Activated CD4-positive, CD25-positive, alpha-beta regulatory T cell treated with anti-CD3 and anti-CD28 coated beads, Interleukin-2, amount 50 U/mL, for 72 hours (primary cell): ENCODE measurements around the gene REV1.
"Not testable (repeated sequence)": the region's sequence is repeated elsewhere in the genome, so short reads cannot be mapped to it uniquely, and the experiment has no call there.

ENCODE experiments used
- DNase-seq: peaks from one replicate; pipeline ENCODE4 v3.0.0; 2021

The REV1 gene

GRCh38 chr2:99489761-99490622 is at the start of gene REV1:
TSS of gene REV1 (minus strand) at chr2:99490017. CDS start at chr2:99464975, 25,042 bp downstream.
- DNase-seq, result peak; percentile 93

GRCh38 chr2:99537910-99538485 is 48.2 kb upstream of the REV1 start:
- DNase-seq, result no peak

- no peak for DNase-seq
Measured at GRCh38 chr2:99524056-99524455, 34.2 kb upstream of the REV1 start.

- no peak for DNase-seq
Measured at GRCh38 chr2:99522157-99522556, 32.3 kb upstream of the REV1 start.

GRCh38 chr2:99520813-99521212 is 31.0 kb upstream of the REV1 start:
- no peak for DNase-seq

- DNase-seq, result no peak
Measured at GRCh38 chr2:99520195-99520594, 30.4 kb upstream of the REV1 start.

GRCh38 chr2:99514357-99514756 is 24.5 kb upstream of the REV1 start:
- DNase-seq, result no peak

- DNase-seq, result no peak
Measured at GRCh38 chr2:99512181-99512591, 22.4 kb upstream of the REV1 start.

- DNase-seq, result no peak
Measured at GRCh38 chr2:99509387-99509786, 19.6 kb upstream of the REV1 start.

- no peak for DNase-seq
Measured at GRCh38 chr2:99507937-99508818, 18.4 kb upstream of the REV1 start.

- DNase-seq, result no peak
Measured at GRCh38 chr2:99504844-99505584, 15.2 kb upstream of the REV1 start.

GRCh38 chr2:99503662-99504416 is 14.0 kb upstream of the REV1 start:
- not testable (repeated sequence) for DNase-seq

GRCh38 chr2:99496021-99496420 is 6.2 kb upstream of the REV1 start:
- no peak for DNase-seq

GRCh38 chr2:99495115-99495860 is 5.5 kb upstream of the REV1 start:
- no peak for DNase-seq

GRCh38 chr2:99492721-99493120 is 2.9 kb upstream of the REV1 start:
- DNase-seq, result no peak

- DNase-seq, result no peak
Measured at GRCh38 chr2:99490623-99491461, 1.0 kb upstream of the REV1 start.

- peak; percentile 61 for DNase-seq
Measured at GRCh38 chr2:99489063-99489760, 605 bp downstream of the REV1 start.

GRCh38 chr2:99488539-99489062 is 1.2 kb downstream of the REV1 start:
- DNase-seq, result no peak

GRCh38 chr2:99487906-99488305 is 1.9 kb downstream of the REV1 start:
- no peak for DNase-seq
